CD4-positive, alpha-beta T cell treated with Interleukin-15 for 4 hours (primary cell): ENCODE results near the gene POU2AF2.
"Not testable (repeated sequence)": the region's sequence is repeated elsewhere in the genome, so short reads cannot be mapped to it uniquely, and the experiment has no call there.

Experiments
- DNase-seq: peaks from one replicate; pipeline ENCODE4 v3.0.0-alpha.2; 2020; ENCODE audit warnings: low spot score

POU2AF2 gene, protein sequence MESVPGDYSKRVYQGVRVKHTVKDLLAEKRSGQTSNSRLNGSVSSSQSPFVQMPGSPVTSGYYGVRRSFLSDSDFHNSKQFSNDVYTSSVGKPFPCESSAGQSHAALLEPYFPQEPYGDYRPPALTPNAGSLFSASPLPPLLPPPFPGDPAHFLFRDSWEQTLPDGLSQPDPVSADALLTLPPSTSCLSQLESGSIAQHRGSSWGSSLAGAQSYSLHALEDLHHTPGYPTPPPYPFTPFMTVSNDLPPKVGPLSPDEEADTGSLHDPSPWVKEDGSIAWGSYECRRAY

DNA sequence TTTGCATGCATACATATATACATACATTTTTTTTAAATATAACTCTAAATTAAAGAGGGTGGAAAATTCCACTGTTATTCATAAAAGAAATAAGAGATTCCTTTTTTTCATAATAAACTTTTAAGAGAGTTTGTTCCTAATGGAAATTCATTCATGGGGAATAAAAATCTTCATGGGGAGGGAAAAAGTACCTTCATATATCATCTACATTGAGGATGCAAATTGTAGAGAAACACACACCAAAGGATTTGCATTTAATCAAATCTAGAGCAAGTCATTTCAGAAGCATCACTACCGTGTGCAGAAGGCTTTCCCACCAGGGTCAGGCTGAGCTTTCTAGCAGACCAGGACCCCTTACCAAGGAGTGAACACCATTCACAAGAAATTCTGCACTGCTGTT is at the start of gene POU2AF2:
Gene POU2AF2, plus strand, starts transcription at position 301 of the 400 bp plus-strand sequence. CDS start 129 bp downstream, outside the sequence.
- no peak for DNase-seq

DNA sequence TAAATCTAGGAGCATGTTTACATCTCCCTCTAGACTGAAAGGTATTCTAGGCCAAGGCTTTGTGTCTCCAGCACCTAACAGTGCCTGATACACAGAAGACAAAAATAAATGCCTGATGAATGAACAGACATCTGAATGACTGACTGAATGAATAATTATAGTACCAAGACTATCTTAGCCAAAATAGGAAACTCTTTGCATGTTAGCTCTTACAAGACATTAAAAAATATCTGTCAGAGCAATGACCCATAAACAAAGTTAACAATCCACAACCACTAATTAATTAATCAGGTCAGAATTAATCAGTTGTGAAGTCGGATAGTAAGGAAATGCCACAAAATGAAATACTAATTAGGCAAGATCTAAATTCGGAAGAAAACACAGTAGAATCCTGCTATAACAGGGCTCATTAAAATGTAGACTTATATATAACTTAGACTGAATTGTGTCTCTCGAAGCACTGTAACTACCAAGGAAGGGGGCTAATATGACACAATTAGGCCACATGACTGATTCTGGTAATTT is 45.5 kb upstream of the POU2AF2 start:
- no peak for DNase-seq

DNA sequence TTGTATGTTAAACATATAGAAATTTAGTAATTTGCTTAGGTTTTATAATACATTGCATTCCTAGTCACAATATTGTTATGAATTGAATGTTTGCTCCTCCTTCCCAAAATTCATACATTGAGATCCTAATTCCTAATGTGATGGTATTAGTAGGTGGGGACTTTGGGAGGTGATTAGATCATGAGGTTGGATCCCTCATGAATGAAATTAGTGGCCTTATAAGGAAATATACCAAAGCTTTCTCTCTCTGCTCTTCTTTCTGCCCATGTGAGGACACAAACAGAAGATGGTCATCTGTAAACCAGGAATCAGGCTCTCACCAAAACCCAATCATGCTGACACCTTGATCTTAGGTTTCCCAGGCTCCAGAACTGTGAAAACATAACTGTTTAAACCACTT is 41.3 kb upstream of the POU2AF2 start:
- no peak for DNase-seq

DNA sequence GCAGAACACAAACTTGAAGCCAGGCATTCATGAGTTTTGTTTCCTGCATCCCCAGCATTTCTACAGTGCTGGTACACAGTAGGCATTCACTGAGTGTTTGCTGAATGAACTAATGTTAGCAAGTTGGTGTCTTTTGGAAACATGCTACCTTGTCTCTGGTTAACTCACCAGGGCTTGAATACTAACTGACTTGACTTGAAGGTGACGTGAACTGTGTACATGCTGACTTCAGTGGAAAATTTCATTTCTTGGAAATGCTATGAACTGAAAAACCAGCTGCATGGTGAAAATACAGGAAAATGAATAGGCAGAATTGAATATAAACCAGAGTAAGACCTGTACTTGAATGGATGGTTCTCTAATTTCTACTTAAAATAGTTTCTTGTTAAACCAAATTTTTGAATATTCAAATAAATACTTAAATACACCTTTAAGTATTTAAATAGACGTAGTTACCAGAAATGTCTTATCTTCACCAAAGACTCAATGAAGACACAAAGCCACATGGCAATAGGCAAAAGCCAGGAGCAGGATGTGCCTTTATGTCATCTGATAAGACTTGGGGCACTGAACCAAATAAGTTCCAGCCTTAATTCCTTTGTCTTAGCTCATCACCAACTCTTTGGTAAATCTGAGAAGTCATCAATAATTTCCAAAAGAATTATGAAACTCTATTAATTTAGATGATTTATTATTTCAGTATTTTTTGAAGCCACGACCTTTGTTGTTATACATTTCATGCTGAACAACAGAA is 39.7 kb upstream of the POU2AF2 start:
- no peak for DNase-seq

GRCh38 chr11:111206472-111206871 is 39.1 kb upstream of the POU2AF2 start:
- DNase-seq, result no peak

DNA sequence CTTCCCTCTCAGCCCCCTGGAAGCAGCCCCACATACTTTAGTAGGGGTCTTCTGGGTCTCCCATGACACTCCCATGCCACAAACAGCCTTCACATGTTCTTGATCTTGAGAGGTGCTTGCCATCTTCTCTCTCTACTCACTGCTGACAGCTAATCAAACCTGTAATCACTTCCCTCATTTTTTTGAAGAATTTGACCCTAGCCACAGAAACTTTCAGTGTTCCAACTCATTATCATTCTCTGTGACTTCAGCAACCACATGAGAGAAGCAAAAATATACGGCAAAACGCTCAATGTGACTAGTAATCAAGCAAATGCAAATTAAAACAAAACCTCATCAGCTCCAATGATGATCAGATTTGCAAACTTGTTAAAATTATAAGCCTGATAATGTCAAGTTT is 38.3 kb upstream of the POU2AF2 start:
- no peak for DNase-seq

GRCh38 chr11:111209543-111210355 is 35.8 kb upstream of the POU2AF2 start:
- no peak for DNase-seq

- DNase-seq, result no peak
Observed at GRCh38 chr11:111213256-111213655, 32.3 kb upstream of the POU2AF2 start.

- DNase-seq, result no peak
Observed at GRCh38 chr11:111220721-111221120, 24.8 kb upstream of the POU2AF2 start.

DNA sequence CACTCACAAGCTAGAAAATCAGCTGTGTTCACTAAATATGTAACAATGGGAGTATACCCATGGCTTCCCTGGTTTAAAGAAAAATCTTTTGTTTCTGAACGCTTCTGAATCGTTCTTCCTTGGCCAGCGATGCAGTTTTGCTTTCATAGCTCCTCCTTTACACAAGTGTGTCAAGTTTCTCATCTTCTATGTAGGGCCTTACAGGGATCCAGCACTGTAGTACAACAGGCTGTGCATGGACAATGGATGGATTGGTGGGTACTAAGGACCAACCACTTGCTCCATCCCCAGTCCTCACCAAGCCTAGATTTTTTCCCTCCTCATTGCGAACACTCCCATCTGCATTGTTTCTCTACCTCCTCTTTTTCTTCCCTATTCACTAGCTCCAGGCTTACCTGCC is 24.3 kb upstream of the POU2AF2 start:
- no peak for DNase-seq

- not testable (repeated sequence) for DNase-seq
Observed at GRCh38 chr11:111221936-111222335, 23.6 kb upstream of the POU2AF2 start.

GRCh38 chr11:111222821-111223455 is 22.6 kb upstream of the POU2AF2 start:
- peak; percentile 7 for DNase-seq

- no peak for DNase-seq
Observed at GRCh38 chr11:111225881-111226280, 19.6 kb upstream of the POU2AF2 start.

GRCh38 chr11:111229604-111230003 is 15.9 kb upstream of the POU2AF2 start:
- DNase-seq, result peak; percentile 6

GRCh38 chr11:111230122-111230465 is 15.4 kb upstream of the POU2AF2 start:
- no peak for DNase-seq

- no peak for DNase-seq
Observed at GRCh38 chr11:111231836-111232235, 13.7 kb upstream of the POU2AF2 start.

GRCh38 chr11:111236383-111236782 is 9.1 kb upstream of the POU2AF2 start:
- no peak for DNase-seq

- DNase-seq, result no peak
Observed at GRCh38 chr11:111237926-111238325, 7.6 kb upstream of the POU2AF2 start.

- no peak for DNase-seq
Observed at GRCh38 chr11:111246956-111247355, 1.4 kb downstream of the POU2AF2 start.

DNA sequence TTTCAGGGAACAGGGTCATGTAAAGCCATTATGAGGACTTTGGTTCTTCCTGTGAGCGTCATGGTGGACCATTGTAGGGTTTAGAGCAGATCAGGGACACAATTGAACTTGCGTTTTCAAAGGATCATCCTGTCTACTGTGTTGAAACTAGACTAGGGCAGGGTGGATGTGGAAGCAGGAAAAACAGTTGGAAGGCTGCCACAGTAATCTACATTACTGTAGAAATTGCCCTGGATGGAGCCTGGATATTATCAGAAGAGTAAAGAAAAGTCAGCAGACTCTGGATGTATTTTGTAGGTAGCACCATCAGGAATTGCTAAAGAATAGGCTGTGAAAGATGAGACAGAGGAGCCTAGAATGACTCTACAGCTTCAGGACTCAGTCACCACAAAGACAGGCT is 5.4 kb downstream of the POU2AF2 start:
- no peak for DNase-seq

DNA sequence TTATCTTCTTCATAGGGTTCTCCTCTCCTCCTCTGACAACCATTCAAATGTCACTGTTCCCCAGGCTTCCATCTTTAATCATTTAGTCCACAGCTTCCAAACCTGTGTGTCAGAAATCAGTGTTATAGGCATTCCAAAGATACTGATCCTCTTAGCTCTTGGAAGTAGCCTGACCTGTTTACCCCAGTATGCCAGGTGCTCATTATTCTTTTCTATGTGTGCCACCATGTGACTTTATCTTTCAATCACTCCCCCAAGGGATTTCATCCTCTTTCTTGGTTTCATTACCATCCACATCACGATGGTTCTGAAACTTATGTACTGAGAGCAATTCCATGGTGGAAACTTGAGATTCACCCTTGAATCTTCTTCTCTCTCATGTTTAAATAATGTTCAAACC is 7.6 kb downstream of the POU2AF2 start:
- no peak for DNase-seq

GRCh38 chr11:111253630-111254029 is 8.1 kb downstream of the POU2AF2 start:
- no peak for DNase-seq
